A549 (cell line): ENCODE measurements around the gene CHTF18. TPM values are rescaled to one million over a fixed set of nuclear protein-coding genes. Genes with fewer than 3 reads are reported as not detected.

Source experiments
- ATAC-seq, 2 experiments: fragments of 200-7000 bp in 1 of 2; fragments of >200 bp in 1 of 2; cut with Nextera tagmentation in 1 of 2; cut with Tn5 transposase in 1 of 2; 3 replicates each; pipeline versions ENCODE4 v1.8.0 to v1.9.1; 2018 to 2020; ENCODE audit warnings: mild to moderate bottlenecking in 1 of 2, moderate library complexity in 1 of 2
- CTCF ChIA-PET: fragments of 300-600 bp; sonication (Branson Sonifier 250); formaldehyde crosslinking; extraction: SDS; loops from one replicate; lab custom pipeline; 2021; ENCODE audit warnings: antibody characterized with exemption, inconsistent platforms; lab: Yijun Ruan, JAX
- POLR2A ChIA-PET: fragments of 350-600 bp; formaldehyde crosslinking; extraction: SDS; loops from one replicate; lab custom pipeline; 2021; ENCODE audit warnings: antibody characterized with exemption, inconsistent platforms; lab: Yijun Ruan, JAX
- DNase-seq, 2 experiments: peaks; one replicate each; pipeline versions ENCODE4 v3.0.0 to v3.0.0-alpha.2; 2011 to 2016; ENCODE audit warnings: low read depth in 1 of 2, low spot score in 1 of 2
- FAIRE-seq: peaks from 2 replicates; lab custom pipeline; 2011; peaks lifted over from hg19 to GRCh38; lab: Jason Lieb, UNC
- H3K27ac ChIP-seq, 2 experiments: fragments of >200 bp; sonication (Bioruptor Twin); formaldehyde crosslinking; 3 replicates each; pipeline ENCODE4 v1.5.1; 2016 to 2017
- H3K4me1 ChIP-seq: fragments of >200 bp; sonication (Bioruptor Twin); formaldehyde crosslinking; 3 replicates; pipeline ENCODE4 v1.6.1; 2016
- H3K4me2 ChIP-seq: fragments of >200 bp; sonication (Bioruptor Twin); formaldehyde crosslinking; 3 replicates; pipeline ENCODE4 v1.6.1; 2016
- H3K4me3 ChIP-seq: fragments of >200 bp; sonication (Bioruptor Twin); formaldehyde crosslinking; 3 replicates; pipeline ENCODE4 v1.5.1; 2016
- H3K9me3 ChIP-seq: fragments of >200 bp; sonication (Bioruptor Twin); formaldehyde crosslinking; 3 replicates; pipeline ENCODE4 v1.6.1; 2016
- BHLHE40 ChIP-seq: IDR thresholded peaks from 2 replicates; pipeline ENCODE4 v1.6.1; 2012; ENCODE audit warnings: low read depth, low read length, inconsistent platforms
- EHF ChIP-seq: fragments of 250-450 bp; sonication (Bioruptor Pico); IDR thresholded peaks from 2 replicates; pipeline ENCODE4 v1.5.0; 2020; ENCODE audit warnings: mild to moderate bottlenecking
- ESRRA ChIP-seq: fragments of 150-350 bp; IDR thresholded peaks from 2 replicates; pipeline ENCODE4 v1.6.1; 2014; ENCODE audit warnings: mild to moderate bottlenecking, low read length, borderline replicate concordance
- HES2 ChIP-seq: fragments of >200 bp; sonication (Bioruptor Twin); formaldehyde crosslinking; IDR thresholded peaks from 2 replicates; pipeline ENCODE4 v1.6.1; 2016
- HOXB5 ChIP-seq: fragments of 250-450 bp; sonication (Bioruptor Pico); IDR thresholded peaks from 2 replicates; pipeline ENCODE4 v1.5.0; 2020; ENCODE audit warnings: mild to moderate bottlenecking, moderate library complexity
- JUN ChIP-seq, 2 experiments: fragments of >200 bp; sonication (Bioruptor Twin); formaldehyde crosslinking; IDR thresholded peaks; 2 replicates in 1 of 2; 3 replicates in 1 of 2; pipeline ENCODE4 v1.6.1; 2016 to 2017
- MYC ChIP-seq: IDR thresholded peaks from 2 replicates; pipeline ENCODE4 v1.6.1; 2012; ENCODE audit warnings: mild to moderate bottlenecking, inconsistent platforms, low read length, improper control_type of control experiment, borderline replicate concordance
- NFE2L2 ChIP-seq: fragments of 150-350 bp; conservative IDR thresholded peaks from 2 replicates; pipeline ENCODE4 v1.6.1; 2014; ENCODE audit warnings: low read length
- NPAS2 ChIP-seq: fragments of 250-450 bp; sonication (Bioruptor Pico); IDR thresholded peaks from 2 replicates; pipeline ENCODE4 v1.8.0; 2022; ENCODE audit warnings: mild to moderate bottlenecking, moderate library complexity, borderline replicate concordance
- PHF8 ChIP-seq: fragments of 200-600 bp; sonication (generic); IDR thresholded peaks from 2 replicates; pipeline ENCODE4 v1.6.1; 2016; ENCODE audit warnings: low read depth, mild to moderate bottlenecking, antibody characterized with exemption, moderate library complexity, borderline replicate concordance
- POLR2AphosphoS2 ChIP-seq: conservative IDR thresholded peaks from 2 replicates; pipeline ENCODE4 v1.6.1; 2012; ENCODE audit warnings: low read length, improper control_type of control experiment, inconsistent platforms
- USF2 ChIP-seq: fragments of 450-650 bp; IDR thresholded peaks from 2 replicates; pipeline ENCODE4 v1.6.1; 2014; ENCODE audit warnings: antibody characterized with exemption
- ZFP36 ChIP-seq: fragments of 450-650 bp; IDR thresholded peaks from 2 replicates; pipeline ENCODE4 v1.6.1; 2014; ENCODE audit warnings: borderline replicate concordance; ENCODE audit not compliant: partially characterized antibody
- ZSCAN20 ChIP-seq: fragments of 250-450 bp; sonication (Bioruptor Pico); IDR thresholded peaks from 2 replicates; pipeline ENCODE4 v1.8.0; 2022; ENCODE audit warnings: mild to moderate bottlenecking, moderate library complexity
- WGBS: methylation state at CpG from one replicate; pipeline ENCODE4 v1.1.6; 2017; ENCODE audit errors: missing lambda C conversion rate; 5-methylcytosine and 5-hydroxymethylcytosine counted together
- polyA plus RNA-seq, 4 experiments: library from polyadenylated mRNA; depleted of rRNA in 3 of 4; stranded (reverse); fragments of >200 nt; fragmentation: RNase III in 1 of 4; extraction: RNeasy Plus Mini Kit Qiagen cat#74134 plus additional on column Dnase treatment in 1 of 4; gene quantifications; 2 replicates in 3 of 4; 3 replicates in 1 of 4; pipeline ENCODE4 v1.2.3, GENCODE V29; 2011 to 2017
- TF ChIP-seq, protein P1 (sequence below): IDR thresholded peaks from 2 replicates; pipeline ENCODE4 v1.6.1; 2012

CHTF18 gene
- polyA plus RNA-seq, 2 of the 4 experiments (the other 2 are of a cell fraction): 4.8 to 36.7 TPM

- no peak for DNase-seq
- ATAC-seq: no peak; a peak in 1 of 6 replicates
- Histone ChIP-seq H3K4me3 (no peak overlapping the region), H3K4me2 (no peak overlapping the region), H3K4me1 (peaks cover 24% of the 10 kb centered on the region), H3K27ac (no peak overlapping the region), H3K9me3 (no peaks in the 10 kb centered on the region)
- no peak for FAIRE-seq
- no peak for TF ChIP-seq USF2
- no peak for TF ChIP-seq ZSCAN20
- TF ChIP-seq HOXB5 (CRISPR knock-in tag): no peak
- no peak for TF ChIP-seq POLR2AphosphoS2
- TF ChIP-seq ESRRA: no peak
- TF ChIP-seq EHF (CRISPR knock-in tag): no peak
- no peak for TF ChIP-seq PHF8
- TF ChIP-seq NPAS2 (CRISPR knock-in tag): no peak
- TF ChIP-seq HES2: no peak
- no peak for TF ChIP-seq ZFP36
- TF ChIP-seq MYC: no peak
- POLR2A ChIA-PET: no interaction called here
- CTCF ChIA-PET: interaction anchor here (0.7 to 3.4 kb wide), 4 partner anchors 8 to 261 kb away, joined by 3 to 27 read pairs (median 6); no protein-coding TSS in a partner anchor
- 93% methylated on average over 40 of the region's 40 CpGs for WGBS
Observed at GRCh38 chr16:794091-794822, 5.8 kb downstream of the CHTF18 start.

DNA sequence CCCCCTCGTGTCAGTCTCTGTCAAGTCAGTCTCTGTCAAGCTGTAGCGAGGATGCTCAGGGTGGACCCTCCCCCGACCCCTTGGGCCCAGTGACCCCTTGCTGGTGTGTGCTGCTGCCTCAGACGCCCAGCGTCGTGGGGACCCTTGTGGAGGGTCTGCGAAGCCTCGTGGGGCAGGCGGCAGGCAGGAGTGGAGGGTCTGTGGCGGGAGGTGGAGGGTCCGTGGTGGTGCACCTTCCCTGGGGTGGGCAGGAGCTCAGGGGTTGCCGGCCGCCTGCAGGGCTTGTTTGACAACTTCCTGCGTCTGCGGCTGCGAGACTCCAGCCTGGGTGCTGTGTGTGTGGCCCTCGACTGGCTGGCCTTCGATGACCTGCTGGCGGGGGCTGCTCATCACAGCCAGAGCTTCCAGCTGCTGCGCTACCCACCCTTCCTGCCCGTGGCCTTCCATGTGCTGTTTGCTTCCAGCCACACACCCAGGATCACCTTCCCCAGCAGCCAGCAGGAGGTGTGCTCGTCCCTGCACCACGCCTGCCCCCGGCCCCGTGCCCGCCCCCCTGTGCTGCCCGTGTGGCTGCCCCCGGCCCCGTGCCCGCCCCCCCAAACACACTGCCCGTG lies 6.5 kb downstream of the CHTF18 start:
- peaks cover 26% of the 10 kb centered on the region for H3K4me1 ChIP-seq
- TF ChIP-seq POLR2AphosphoS2: no peak
- peak in 1 of 2 experiments; percentile 14; a peak in 1 of 5 replicates for TF ChIP-seq JUN (IDR thresholded peaks at IDR 0.05)
- no peak for TF ChIP-seq BHLHE40
- no peak for TF ChIP-seq NFE2L2
- TF ChIP-seq, all 56 proteins: peak for 1
- ChIA-PET CTCF (interaction anchor here (1.0 to 3.4 kb wide), 7 partner anchors 9 to 308 kb away, joined by 3 to 27 read pairs (median 4); no protein-coding TSS in a partner anchor), POLR2A (no interaction called here)
- ATAC-seq (peak; percentile 7 to 47; a peak in 4 of 6 replicates), DNase-seq (peak in 1 of 2 experiments; percentile 75), FAIRE-seq (no peak)
- H3K4me3 ChIP-seq: no peak overlapping the region
- peak overlapping the region in 1 of 2 experiments; percentile 75; a peak in 3 of 6 replicates for H3K27ac ChIP-seq
- H3K9me3 ChIP-seq: no peaks in the 10 kb centered on the region
- WGBS: 73% methylated on average over 20 of the region's 31 CpGs
- peak overlapping the region; percentile 51; the same call in 1 of the 3 replicates for H3K4me2 ChIP-seq

DNA sequence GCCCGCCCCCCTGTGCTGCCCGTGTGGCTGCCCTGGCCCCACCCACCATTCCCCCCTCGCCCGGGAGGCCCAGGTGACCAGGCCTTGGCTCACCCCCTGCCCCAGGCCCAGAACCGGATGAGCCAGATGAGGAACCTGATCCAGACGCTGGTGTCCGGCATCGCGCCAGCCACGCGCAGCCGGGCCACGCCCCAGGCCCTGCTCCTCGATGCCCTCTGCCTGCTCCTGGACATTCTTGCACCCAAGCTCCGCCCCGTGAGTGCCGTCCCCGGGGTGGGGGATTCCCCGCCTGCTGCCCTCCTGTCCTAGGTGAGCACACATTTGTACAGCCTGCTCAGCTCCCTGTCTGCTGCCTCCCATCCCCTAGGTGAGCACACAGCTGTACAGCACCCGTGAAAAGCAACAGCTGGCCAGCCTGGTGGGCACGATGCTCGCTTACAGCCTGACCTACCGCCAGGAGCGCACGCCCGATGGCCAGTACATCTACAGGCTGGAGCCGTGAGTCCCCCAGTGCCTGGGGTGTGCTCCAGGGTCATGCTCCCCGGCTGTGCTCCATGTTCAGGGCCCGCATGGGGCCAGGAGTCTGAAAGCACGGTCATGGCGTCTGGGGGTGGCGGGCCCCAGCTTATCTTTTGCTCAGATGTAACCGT lies 7.3 kb downstream of the CHTF18 start:
- 34% methylated on average over 17 of the region's 33 CpGs for WGBS
- CTCF ChIA-PET: interaction anchor here (0.8 to 3.4 kb wide), 9 partner anchors 8 to 308 kb away, joined by 3 to 27 read pairs (median 4); no protein-coding TSS in a partner anchor
- peaks cover 32% of the 10 kb centered on the region for H3K4me1 ChIP-seq
- FAIRE-seq (no peak), DNase-seq (peak; percentile 70 to 80), ATAC-seq (peak; percentile 5 to 38; a peak in 3 of 6 replicates)
- no peaks in the 10 kb centered on the region for H3K9me3 ChIP-seq
- H3K4me3 ChIP-seq: no peak overlapping the region
- no peak for TF ChIP-seq MYC
- TF ChIP-seq, protein P1, sequence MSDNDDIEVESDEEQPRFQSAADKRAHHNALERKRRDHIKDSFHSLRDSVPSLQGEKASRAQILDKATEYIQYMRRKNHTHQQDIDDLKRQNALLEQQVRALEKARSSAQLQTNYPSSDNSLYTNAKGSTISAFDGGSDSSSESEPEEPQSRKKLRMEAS: 0 out of 2 replicates have a peak, but pooled peaks have one; percentile 74
- POLR2A ChIA-PET: interaction anchor here (0.5 kb wide), 1 partner anchor 13 kb away, joined by 3 read pairs; no protein-coding TSS in a partner anchor
- peak overlapping the region; percentile 10 to 75; a peak in 5 of 6 replicates for H3K27ac ChIP-seq
- H3K4me2 ChIP-seq: peak overlapping the region; percentile 51
